Smooth muscle cell (in vitro differentiated cells): ENCODE results near the gene IDH3B. TPM values are rescaled to one million over a fixed set of nuclear protein-coding genes. Genes with fewer than 3 reads are reported as not detected.

ENCODE experiments used
- DNase-seq: peaks from one replicate; lab custom pipeline; 2025; ENCODE audit not compliant: unreplicated experiment; lab: John Stamatoyannopoulos, UW
- H2AFZ ChIP-seq: fragments of 200-600 bp; sonication (generic); 2 replicates; pipeline ENCODE4 v1.6.0; 2016; ENCODE audit warnings: antibody characterized with exemption, low read depth, mild to moderate bottlenecking
- H3F3A ChIP-seq: fragments of 200-600 bp; sonication (generic); 2 replicates; pipeline ENCODE4 v1.6.0; 2017; ENCODE audit warnings: antibody characterized with exemption, low read depth
- H3K27ac ChIP-seq: fragments of 200-600 bp; sonication (generic); 2 replicates; pipeline ENCODE4 v1.5.1; 2016; ENCODE audit warnings: low read depth, mild to moderate bottlenecking
- H3K27me3 ChIP-seq: fragments of 200-600 bp; sonication (generic); 2 replicates; pipeline ENCODE4 v1.6.1; 2016; ENCODE audit warnings: low read depth, mild to moderate bottlenecking
- H3K36me3 ChIP-seq: fragments of 200-600 bp; sonication (generic); 2 replicates; pipeline ENCODE4 v1.5.1; 2016; ENCODE audit warnings: low read depth
- H3K4me1 ChIP-seq: fragments of 200-600 bp; sonication (generic); 2 replicates; pipeline ENCODE4 v1.5.1; 2016; ENCODE audit warnings: low read depth
- H3K4me2 ChIP-seq: fragments of 200-600 bp; sonication (generic); 2 replicates; pipeline ENCODE4 v1.6.0; 2016; ENCODE audit warnings: mild to moderate bottlenecking
- H3K4me3 ChIP-seq: fragments of 200-600 bp; sonication (generic); 2 replicates; pipeline ENCODE4 v1.5.1; 2016; ENCODE audit warnings: mild to moderate bottlenecking
- H3K79me2 ChIP-seq: fragments of 200-600 bp; sonication (generic); 2 replicates; pipeline ENCODE4 v1.6.0; 2016; ENCODE audit warnings: low read depth, mild to moderate bottlenecking
- H3K9ac ChIP-seq: fragments of 200-600 bp; sonication (generic); 2 replicates; pipeline ENCODE4 v1.6.0; 2016; ENCODE audit warnings: low read depth
- H3K9me3 ChIP-seq: fragments of 200-600 bp; sonication (generic); replicated peaks from 2 replicates; pipeline ENCODE4 v1.5.1; 2016; ENCODE audit warnings: low read depth
- H4K20me1 ChIP-seq: fragments of 200-600 bp; sonication (generic); 2 replicates; pipeline ENCODE4 v1.6.0; 2016; ENCODE audit warnings: low read depth
- WGBS: methylation state at CpG from one replicate; pipeline ENCODE4 v1.1.7; 2016; ENCODE audit warnings: low lambda C conversion rate; 5-methylcytosine and 5-hydroxymethylcytosine counted together
- polyA plus RNA-seq: library from polyadenylated mRNA; unstranded; fragments of >200 nt; fragmentation: Nextera tagmentation; extraction: Ambion mirVana; gene quantifications from 2 replicates; pipeline ENCODE4 v1.2.1, GENCODE V29; 2016
- total RNA-seq: library from RNA; depleted of rRNA; stranded (reverse); fragments of >200 nt; gene quantifications from 2 replicates; pipeline ENCODE4 v1.2.3, GENCODE V29; 2014
- TF ChIP-seq, protein P1 (sequence below): fragments of 200-600 bp; sonication (generic); IDR thresholded peaks from 2 replicates; pipeline ENCODE4 v1.5.1; 2017; ENCODE audit warnings: borderline replicate concordance, mild to moderate bottlenecking, antibody characterized with exemption; ENCODE audit not compliant: insufficient read depth, poor library complexity, severe bottlenecking

IDH3B gene
- total and polyA plus RNA-seq, 2 experiments from 2014 or later, result 64.2 to 89.6 TPM

- no peaks in the 10 kb centered on the region for H3K9me3 ChIP-seq
- no peak for DNase-seq
- H3K4me1 ChIP-seq, result peaks cover 8% of the 10 kb centered on the region
- H3K9ac ChIP-seq, result no peak overlapping the region
- 94% methylated on average over 10 of the region's 10 CpGs for WGBS
- H4K20me1 ChIP-seq, result peaks cover 15% of the 10 kb centered on the region
- TF ChIP-seq, protein P1, sequence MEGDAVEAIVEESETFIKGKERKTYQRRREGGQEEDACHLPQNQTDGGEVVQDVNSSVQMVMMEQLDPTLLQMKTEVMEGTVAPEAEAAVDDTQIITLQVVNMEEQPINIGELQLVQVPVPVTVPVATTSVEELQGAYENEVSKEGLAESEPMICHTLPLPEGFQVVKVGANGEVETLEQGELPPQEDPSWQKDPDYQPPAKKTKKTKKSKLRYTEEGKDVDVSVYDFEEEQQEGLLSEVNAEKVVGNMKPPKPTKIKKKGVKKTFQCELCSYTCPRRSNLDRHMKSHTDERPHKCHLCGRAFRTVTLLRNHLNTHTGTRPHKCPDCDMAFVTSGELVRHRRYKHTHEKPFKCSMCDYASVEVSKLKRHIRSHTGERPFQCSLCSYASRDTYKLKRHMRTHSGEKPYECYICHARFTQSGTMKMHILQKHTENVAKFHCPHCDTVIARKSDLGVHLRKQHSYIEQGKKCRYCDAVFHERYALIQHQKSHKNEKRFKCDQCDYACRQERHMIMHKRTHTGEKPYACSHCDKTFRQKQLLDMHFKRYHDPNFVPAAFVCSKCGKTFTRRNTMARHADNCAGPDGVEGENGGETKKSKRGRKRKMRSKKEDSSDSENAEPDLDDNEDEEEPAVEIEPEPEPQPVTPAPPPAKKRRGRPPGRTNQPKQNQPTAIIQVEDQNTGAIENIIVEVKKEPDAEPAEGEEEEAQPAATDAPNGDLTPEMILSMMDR, result no peak
- H2AFZ ChIP-seq, result no peak overlapping the region
- H3K36me3 ChIP-seq, result no peaks in the 10 kb centered on the region
- H3K79me2 ChIP-seq, result peaks cover 29% of the 10 kb centered on the region
- H3K27me3 ChIP-seq, result no peaks in the 10 kb centered on the region
- H3K4me3 ChIP-seq, result no peak overlapping the region
- H3K27ac ChIP-seq, result no peak overlapping the region
- H3F3A ChIP-seq, result peaks cover 25% of the 10 kb centered on the region
- H3K4me2 ChIP-seq, result no peak overlapping the region
Observed at GRCh38 chr20:2659547-2659946, 4.5 kb downstream of the IDH3B start.

DNA sequence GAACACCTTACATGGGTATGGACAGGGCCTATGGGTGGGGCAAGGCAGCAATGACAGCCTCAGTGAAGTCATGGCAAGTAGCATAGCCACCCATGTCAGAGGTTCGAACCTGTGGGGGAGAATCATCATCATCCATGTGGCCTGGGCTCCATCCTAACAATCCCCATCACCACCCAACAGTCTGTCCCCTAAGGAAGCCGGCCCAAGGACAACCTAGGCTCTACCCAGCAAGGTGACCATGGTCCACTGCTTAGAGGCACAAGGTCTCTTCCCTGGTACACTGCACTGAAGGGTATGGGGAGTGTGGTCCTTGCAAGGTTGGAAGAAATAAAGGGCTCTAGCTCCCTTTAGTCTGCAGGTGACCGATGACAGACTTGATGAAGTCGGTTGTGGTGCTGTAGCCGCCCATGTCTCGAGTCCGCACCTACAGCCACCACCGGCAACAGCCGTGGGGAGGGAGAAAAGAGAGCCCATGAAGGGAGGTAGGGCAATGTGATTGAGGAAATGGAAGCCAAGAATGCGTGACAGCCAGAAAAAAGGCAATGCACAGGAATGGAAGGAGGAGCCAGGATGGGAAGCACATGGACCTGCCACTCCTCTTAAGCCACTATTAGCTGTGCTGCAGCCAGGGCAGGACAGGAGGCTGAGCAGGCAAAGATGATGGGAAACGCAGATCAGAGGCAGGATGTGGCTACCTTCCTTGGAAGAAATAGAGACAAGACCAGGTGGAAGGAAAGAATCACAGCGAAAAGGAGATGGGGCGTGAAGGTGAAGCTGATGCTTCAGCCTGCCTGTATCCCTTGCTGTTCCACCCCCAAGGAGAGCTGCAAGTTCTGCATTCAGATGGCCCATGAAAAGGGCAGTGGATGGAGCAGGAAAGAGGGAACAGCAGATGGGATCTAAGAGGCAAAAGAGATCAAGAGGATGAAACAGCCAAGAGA, 5.3 kb downstream of the IDH3B start:
- no peak overlapping the region for H3K27ac ChIP-seq
- no peak overlapping the region for H3K4me2 ChIP-seq
- TF ChIP-seq, protein P1, result no peak
- no peaks in the 10 kb centered on the region for H3K9me3 ChIP-seq
- DNase-seq, result no peak
- peaks cover 29% of the 10 kb centered on the region for H3F3A ChIP-seq
- no peaks in the 10 kb centered on the region for H3K36me3 ChIP-seq
- WGBS, result 84% methylated on average over 13 of the region's 13 CpGs
- H3K4me1 ChIP-seq, result peaks cover 12% of the 10 kb centered on the region
- peaks cover 36% of the 10 kb centered on the region for H3K79me2 ChIP-seq
- H2AFZ ChIP-seq, result no peak overlapping the region
- no peak overlapping the region for H3K4me3 ChIP-seq
- H3K27me3 ChIP-seq, result no peaks in the 10 kb centered on the region
- H3K9ac ChIP-seq, result no peak overlapping the region
- peaks cover 23% of the 10 kb centered on the region for H4K20me1 ChIP-seq

- Histone ChIP-seq H3K27ac (no peak overlapping the region), H4K20me1 (peaks cover 30% of the 10 kb centered on the region), H3K79me2 (peaks cover 38% of the 10 kb centered on the region), H3K9me3 (no peaks in the 10 kb centered on the region), H3K4me1 (peaks cover 12% of the 10 kb centered on the region), H3F3A (peaks cover 29% of the 10 kb centered on the region), H3K27me3 (no peaks in the 10 kb centered on the region), H3K4me3 (no peak overlapping the region), H3K4me2 (no peak overlapping the region), H3K9ac (no peak overlapping the region), H3K36me3 (no peaks in the 10 kb centered on the region), H2AFZ (no peak overlapping the region)
- DNase-seq, result no peak
- TF ChIP-seq, protein P1, result no peak
- 95% methylated on average over 5 of the region's 5 CpGs for WGBS
Observed at GRCh38 chr20:2657674-2658073, 6.3 kb downstream of the IDH3B start.
